ENCODE data around the gene TMEM255B.
"Not testable (repeated sequence)": the region's sequence is repeated elsewhere in the genome, so short reads cannot be mapped to it uniquely, and the experiment has no call there.

The TMEM255B gene

GRCh38 chr13:113813749-113814434 is 54.9 kb downstream of the TMEM255B start:
- no peak overlapping the region for H3K27ac ChIP-seq

GRCh38 chr13:113814435-113814821 is 55.4 kb downstream of the TMEM255B start:
- DNase-seq (ENCODE audit: low read depth, low spot score) = no peak
- H3K27ac ChIP-seq = no peak overlapping the region

More at GRCh38 chr13:113813749-113814434, 54.9 kb downstream of the TMEM255B start:
- DNase-seq (ENCODE audit: low read depth, low spot score) = no peak

GRCh38 chr13:113815151-113816058 is 56.4 kb downstream of the TMEM255B start:
- H3K27ac ChIP-seq = no peak overlapping the region
- DNase-seq (ENCODE audit: low read depth, low spot score) = no peak

GRCh38 chr13:113816254-113816929 is 57.4 kb downstream of the TMEM255B start:
- DNase-seq (ENCODE audit: low read depth, low spot score) = no peak
- H3K27ac ChIP-seq = no peak overlapping the region

GRCh38 chr13:113816946-113817859 is 58.2 kb downstream of the TMEM255B start:
- H3K27ac ChIP-seq = no peak overlapping the region
- DNase-seq (ENCODE audit: low read depth, low spot score) = peak; percentile 68

GRCh38 chr13:113817860-113818691 is 59.0 kb downstream of the TMEM255B start:
- DNase-seq (ENCODE audit: low read depth, low spot score) = no peak
- no peak overlapping the region for H3K27ac ChIP-seq

- DNase-seq (ENCODE audit: low read depth, low spot score) = no peak
- H3K27ac ChIP-seq = no peak overlapping the region
Measured at GRCh38 chr13:113818700-113819295, 59.8 kb downstream of the TMEM255B start.

- H3K27ac ChIP-seq = no peak overlapping the region
- DNase-seq (ENCODE audit: low read depth, low spot score) = no peak
Measured at GRCh38 chr13:113819341-113819730, 60.3 kb downstream of the TMEM255B start.

GRCh38 chr13:113819731-113820715 is 61.0 kb downstream of the TMEM255B start:
- peak overlapping the region; percentile 82 for H3K27ac ChIP-seq

GRCh38 chr13:113820813-113821651 is 62.0 kb downstream of the TMEM255B start:
- DNase-seq (ENCODE audit: low read depth, low spot score) = peak; percentile 60
- peak overlapping the region; percentile 82 for H3K27ac ChIP-seq

More at GRCh38 chr13:113819731-113820715, 61.0 kb downstream of the TMEM255B start:
- no peak for DNase-seq (ENCODE audit: low read depth, low spot score)

GRCh38 chr13:113821847-113822246 is 62.8 kb downstream of the TMEM255B start:
- peak overlapping the region; percentile 82 for H3K27ac ChIP-seq

GRCh38 chr13:113822266-113822665 is 63.2 kb downstream of the TMEM255B start:
- no peak for DNase-seq (ENCODE audit: low read depth, low spot score)
- H3K27ac ChIP-seq = peak overlapping the region; percentile 82

More at GRCh38 chr13:113821847-113822246, 62.8 kb downstream of the TMEM255B start:
- DNase-seq (ENCODE audit: low read depth, low spot score) = no peak

GRCh38 chr13:113822956-113823744 is 64.1 kb downstream of the TMEM255B start:
- DNase-seq (ENCODE audit: low read depth, low spot score) = no peak
- no peak overlapping the region for H3K27ac ChIP-seq

GRCh38 chr13:113823771-113824170 is 64.7 kb downstream of the TMEM255B start:
- DNase-seq (ENCODE audit: low read depth, low spot score) = no peak
- H3K27ac ChIP-seq = no peak overlapping the region

- DNase-seq (ENCODE audit: low read depth, low spot score) = no peak
- H3K27ac ChIP-seq = no peak overlapping the region
Measured at GRCh38 chr13:113825841-113826240, 66.8 kb downstream of the TMEM255B start.

GRCh38 chr13:113826446-113826845 is 67.4 kb downstream of the TMEM255B start:
- DNase-seq (ENCODE audit: low read depth, low spot score); H3K27ac ChIP-seq: not testable (repeated sequence)
